Measurements from ENCODE around the gene HTRA3. TPM values are rescaled to one million over a fixed set of nuclear protein-coding genes. Genes with fewer than 3 reads are reported as not detected.

HTRA3 gene
- total and polyA plus RNA-seq, 7 experiments from 2014 or later = not detected

GRCh38 chr4:8228319-8229250 lies 41.0 kb upstream of the HTRA3 start:
- peak overlapping the region; percentile 11 for H3K4me3 ChIP-seq (ENCODE audit: low read length)
- intact Hi-C loops (cut with micrococcal nuclease) = loop anchor here (1.0 to 2.0 kb wide), 4 partner anchors 28 to 70 kb away; partner anchors contain the start of genes ABLIM2 (in 2 of the 2) and SH3TC1 (in 1 of the 2)
- CTCF ChIA-PET = interaction anchor here (1.4 kb wide), 2 partner anchors 14 to 52 kb away, joined by 3 read pairs; no protein-coding TSS in a partner anchor
- peaks cover 20 to 56% of the 10 kb centered on the region in 2 donors for H3K4me1 ChIP-seq (ENCODE audit: control insufficient read depth in 2 of 2, insufficient read depth in 2 of 2, low read length in 2 of 2)
- ATAC-seq = peak; percentile 83
- H3K4me3 Mint-ChIP-seq = peak overlapping the region in 9 of 10 donors; percentile 48 to 87 (median 71)
- POLR2A ChIA-PET = interaction anchor here (1.2 to 2.3 kb wide), 2 partner anchors 27 to 29 kb away, joined by 3 to 10 read pairs; partner anchors contain the start of gene SH3TC1
- H3K4me1 Mint-ChIP-seq = peaks cover 16 to 50% (median 28%) of the 10 kb centered on the region in 7 donors
- DNase-seq = peak; percentile 35 to 80 (median 77)
- H3K27ac ChIP-seq (ENCODE audit: low read depth, low read length) = peak overlapping the region; percentile 55
- H3K9me3 Mint-ChIP-seq = no peaks in the 10 kb centered on the region
- H3K27ac Mint-ChIP-seq = peak overlapping the region; percentile 27 to 97 (median 86)
- H3K36me3 Mint-ChIP-seq = peaks cover 0 to 24% (median 9%) of the 10 kb centered on the region in 5 donors
- H3K27me3 Mint-ChIP-seq = no peaks in the 10 kb centered on the region
- H3K9me3 ChIP-seq (ENCODE audit: control insufficient read depth in 2 of 3, low read length in 3 of 3) = no peaks in the 10 kb centered on the region
- peaks cover 0 to 46% (median 3%) of the 10 kb centered on the region in 3 experiments for H3K36me3 ChIP-seq (ENCODE audit: control insufficient read depth in 2 of 3, insufficient read depth in 3 of 3, low read length in 3 of 3)
- H3K27me3 ChIP-seq (ENCODE audit: control insufficient read depth in 2 of 2, insufficient read depth in 2 of 2, low read length in 2 of 2) = no peaks in the 10 kb centered on the region

GRCh38 chr4:8229331-8229975 lies 40.1 kb upstream of the HTRA3 start:
- H3K27me3 ChIP-seq (ENCODE audit: control insufficient read depth in 2 of 2, insufficient read depth in 2 of 2, low read length in 2 of 2) = no peaks in the 10 kb centered on the region
- H3K4me3 Mint-ChIP-seq = peak overlapping the region in 9 of 10 donors; percentile 48 to 87 (median 71)
- H3K4me1 ChIP-seq (ENCODE audit: control insufficient read depth in 2 of 2, insufficient read depth in 2 of 2, low read length in 2 of 2) = peaks cover 20 to 49% of the 10 kb centered on the region in 2 donors
- peaks cover 0 to 16% (median under 1%) of the 10 kb centered on the region in 5 donors for H3K36me3 Mint-ChIP-seq
- intact Hi-C loops (cut with micrococcal nuclease) = loop anchor here (1.0 to 2.0 kb wide), 4 partner anchors 29 to 71 kb away; partner anchors contain the start of genes ABLIM2 (in 2 of the 2) and SH3TC1 (in 1 of the 2)
- peak overlapping the region; percentile 27 to 97 (median 86) for H3K27ac Mint-ChIP-seq
- H3K9me3 ChIP-seq (ENCODE audit: control insufficient read depth in 2 of 3, low read length in 3 of 3) = no peaks in the 10 kb centered on the region
- CTCF ChIA-PET = interaction anchor here (1.4 kb wide), 2 partner anchors 13 to 53 kb away, joined by 3 read pairs; no protein-coding TSS in a partner anchor
- peaks cover 13 to 43% (median 27%) of the 10 kb centered on the region in 7 donors for H3K4me1 Mint-ChIP-seq
- peak in 1 of 9 donors; percentile 16 for DNase-seq
- POLR2A ChIA-PET = interaction anchor here (1.2 to 2.3 kb wide), 2 partner anchors 28 to 30 kb away, joined by 3 to 10 read pairs; partner anchors contain the start of gene SH3TC1
- ATAC-seq = peak; percentile 20
- peak overlapping the region; percentile 55 for H3K27ac ChIP-seq (ENCODE audit: low read depth, low read length)
- H3K27me3 Mint-ChIP-seq = no peaks in the 10 kb centered on the region
- H3K36me3 ChIP-seq (ENCODE audit: control insufficient read depth in 2 of 3, insufficient read depth in 3 of 3, low read length in 3 of 3) = peaks cover 0 to 46% (median 6%) of the 10 kb centered on the region in 3 experiments
- peak overlapping the region; percentile 11 for H3K4me3 ChIP-seq (ENCODE audit: low read length)
- no peaks in the 10 kb centered on the region for H3K9me3 Mint-ChIP-seq

- peak overlapping the region in 5 of 9 donors; percentile 2 to 64 (median 8) for H3K27ac Mint-ChIP-seq
Observed at GRCh38 chr4:8230033-8230432, 39.5 kb upstream of the HTRA3 start.

GRCh38 chr4:8230891-8231290 lies 38.7 kb upstream of the HTRA3 start:
- H3K27ac Mint-ChIP-seq = peak overlapping the region in 2 of 9 donors; percentile 8 to 64
- H3K27me3 Mint-ChIP-seq = no peaks in the 10 kb centered on the region
- DNase-seq = no peak
- CTCF ChIA-PET = no interaction called here
- H3K4me3 Mint-ChIP-seq = peak overlapping the region in 1 of 10 donors; percentile 43
- Histone ChIP-seq H3K9me3 (ENCODE audit: control insufficient read depth in 2 of 3, low read length in 3 of 3) (no peaks in the 10 kb centered on the region), H3K4me3 (ENCODE audit: low read length) (no peak overlapping the region), H3K27me3 (ENCODE audit: control insufficient read depth in 2 of 2, insufficient read depth in 2 of 2, low read length in 2 of 2) (no peaks in the 10 kb centered on the region), H3K36me3 (ENCODE audit: control insufficient read depth in 2 of 3, insufficient read depth in 3 of 3, low read length in 3 of 3) (peaks cover 0 to 47% (median 6%) of the 10 kb centered on the region in 3 experiments), H3K4me1 (ENCODE audit: control insufficient read depth in 2 of 2, insufficient read depth in 2 of 2, low read length in 2 of 2) (peaks cover 20 to 35% of the 10 kb centered on the region in 2 donors), H3K27ac (ENCODE audit: low read depth, low read length) (no peak overlapping the region)
- no peaks in the 10 kb centered on the region for H3K9me3 Mint-ChIP-seq
- no peak for ATAC-seq
- intact Hi-C loops (cut with micrococcal nuclease) = no loop called here
- peaks cover 10 to 35% (median 26%) of the 10 kb centered on the region in 7 donors for H3K4me1 Mint-ChIP-seq
- POLR2A ChIA-PET = no interaction called here
- peaks cover 0 to 5% (median 0%) of the 10 kb centered on the region in 5 donors for H3K36me3 Mint-ChIP-seq

More at GRCh38 chr4:8230033-8230432, 39.5 kb upstream of the HTRA3 start:
- no peak for ATAC-seq
- intact Hi-C loops (cut with micrococcal nuclease) = no loop called here
- H3K9me3 ChIP-seq (ENCODE audit: control insufficient read depth in 2 of 3, low read length in 3 of 3) = no peaks in the 10 kb centered on the region
- peaks cover 20 to 43% of the 10 kb centered on the region in 2 donors for H3K4me1 ChIP-seq (ENCODE audit: control insufficient read depth in 2 of 2, insufficient read depth in 2 of 2, low read length in 2 of 2)
- no peak overlapping the region for H3K4me3 ChIP-seq (ENCODE audit: low read length)
- no peaks in the 10 kb centered on the region for H3K27me3 Mint-ChIP-seq
- peaks cover 0 to 10% (median 0%) of the 10 kb centered on the region in 5 donors for H3K36me3 Mint-ChIP-seq
- H3K9me3 Mint-ChIP-seq = no peaks in the 10 kb centered on the region
- ChIA-PET CTCF (interaction anchor here (1.4 kb wide), 1 partner anchor 54 kb away, joined by 3 read pairs; no protein-coding TSS in a partner anchor), POLR2A (interaction anchor here (1.2 to 2.3 kb wide), 2 partner anchors 29 to 31 kb away, joined by 3 to 10 read pairs; partner anchors contain the start of gene SH3TC1)
- peaks cover 0 to 46% (median 6%) of the 10 kb centered on the region in 3 experiments for H3K36me3 ChIP-seq (ENCODE audit: control insufficient read depth in 2 of 3, insufficient read depth in 3 of 3, low read length in 3 of 3)
- no peak overlapping the region for H3K27ac ChIP-seq (ENCODE audit: low read depth, low read length)
- no peak for DNase-seq
- no peaks in the 10 kb centered on the region for H3K27me3 ChIP-seq (ENCODE audit: control insufficient read depth in 2 of 2, insufficient read depth in 2 of 2, low read length in 2 of 2)
- peaks cover 11 to 37% (median 27%) of the 10 kb centered on the region in 7 donors for H3K4me1 Mint-ChIP-seq
- peak overlapping the region in 5 of 10 donors; percentile 9 to 57 (median 18) for H3K4me3 Mint-ChIP-seq

- Mint-ChIP-seq H3K27ac (no peak overlapping the region), H3K4me3 (no peak overlapping the region), H3K27me3 (no peaks in the 10 kb centered on the region), H3K4me1 (peaks cover 10 to 31% (median 23%) of the 10 kb centered on the region in 7 donors), H3K36me3 (peaks cover 0 to 5% (median 0%) of the 10 kb centered on the region in 5 donors), H3K9me3 (no peaks in the 10 kb centered on the region)
- Histone ChIP-seq H3K9me3 (ENCODE audit: control insufficient read depth in 2 of 3, low read length in 3 of 3) (no peaks in the 10 kb centered on the region), H3K36me3 (ENCODE audit: control insufficient read depth in 2 of 3, insufficient read depth in 3 of 3, low read length in 3 of 3) (peaks cover 0 to 54% (median 6%) of the 10 kb centered on the region in 3 experiments), H3K27me3 (ENCODE audit: control insufficient read depth in 2 of 2, insufficient read depth in 2 of 2, low read length in 2 of 2) (no peaks in the 10 kb centered on the region), H3K4me3 (ENCODE audit: low read length) (no peak overlapping the region), H3K4me1 (ENCODE audit: control insufficient read depth in 2 of 2, insufficient read depth in 2 of 2, low read length in 2 of 2) (peaks cover 20 to 28% of the 10 kb centered on the region in 2 donors), H3K27ac (ENCODE audit: low read depth, low read length) (no peak overlapping the region)
- ChIA-PET POLR2A (no interaction called here), CTCF (no interaction called here)
- DNase-seq = no peak
- intact Hi-C loops (cut with micrococcal nuclease) = no loop called here
- ATAC-seq = no peak
Observed at GRCh38 chr4:8231551-8232049, 38.0 kb upstream of the HTRA3 start.

GRCh38 chr4:8232748-8233147 lies 36.8 kb upstream of the HTRA3 start:
- Mint-ChIP-seq H3K27ac (no peak overlapping the region), H3K4me3 (no peak overlapping the region), H3K4me1 (peaks cover 10 to 30% (median 22%) of the 10 kb centered on the region in 7 donors), H3K9me3 (no peaks in the 10 kb centered on the region), H3K27me3 (no peaks in the 10 kb centered on the region), H3K36me3 (peaks cover 0 to 8% (median 0%) of the 10 kb centered on the region in 5 donors)
- DNase-seq = no peak
- POLR2A ChIA-PET = no interaction called here
- no peaks in the 10 kb centered on the region for H3K27me3 ChIP-seq (ENCODE audit: control insufficient read depth in 2 of 2, insufficient read depth in 2 of 2, low read length in 2 of 2)
- H3K4me3 ChIP-seq (ENCODE audit: low read length) = no peak overlapping the region
- CTCF ChIA-PET = no interaction called here
- H3K9me3 ChIP-seq (ENCODE audit: control insufficient read depth in 2 of 3, low read length in 3 of 3) = no peaks in the 10 kb centered on the region
- no peak overlapping the region for H3K27ac ChIP-seq (ENCODE audit: low read depth, low read length)
- H3K36me3 ChIP-seq (ENCODE audit: control insufficient read depth in 2 of 3, insufficient read depth in 3 of 3, low read length in 3 of 3) = peaks cover 0 to 54% (median 6%) of the 10 kb centered on the region in 3 experiments
- intact Hi-C loops (cut with micrococcal nuclease) = no loop called here
- H3K4me1 ChIP-seq (ENCODE audit: control insufficient read depth in 2 of 2, insufficient read depth in 2 of 2, low read length in 2 of 2) = peaks cover 15 to 23% of the 10 kb centered on the region in 2 donors
- ATAC-seq = no peak
